ENCODE measurements around the gene ASAP2.

ASAP2 gene

DNA sequence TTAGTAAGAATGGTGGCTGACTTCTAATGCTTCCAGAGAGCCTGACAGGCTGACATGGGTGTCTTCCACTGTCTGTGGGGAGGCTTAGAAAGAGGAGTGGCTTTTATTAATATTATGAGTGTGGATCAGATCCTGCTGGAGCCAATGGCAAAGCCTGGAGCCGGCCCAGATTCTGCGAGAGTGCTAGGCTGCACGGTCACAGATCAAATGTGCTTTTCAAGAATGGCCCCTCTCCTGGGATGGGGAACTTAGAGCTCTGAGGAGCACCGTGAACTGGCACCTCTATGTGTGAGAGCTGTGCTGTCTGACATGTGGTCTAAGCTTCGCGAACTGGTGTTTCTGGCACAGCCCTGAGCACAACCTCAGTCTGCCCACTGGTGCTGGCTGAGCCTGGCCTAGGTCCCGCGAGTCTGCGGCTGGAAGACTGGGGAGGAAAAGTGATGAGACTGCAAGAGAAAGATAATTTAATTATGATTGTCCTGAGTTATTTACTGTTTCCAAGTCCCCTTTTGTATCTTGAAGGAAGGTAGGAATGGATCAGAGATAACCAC lies 70.4 kb downstream of the ASAP2 start:
- Histone ChIP-seq H3K9me3 (no peaks in the 10 kb centered on the region), H3K4me1 (ENCODE audit: control insufficient read depth in 1 of 2, insufficient read depth in 1 of 2, low read depth in 1 of 2, low read length in 1 of 2) (no peaks in the 10 kb centered on the region), H3K4me3 (ENCODE audit: low read depth in 1 of 2, low read length in 1 of 2) (no peak overlapping the region), H3K27ac (no peak overlapping the region), H3K27me3 (no peaks in the 10 kb centered on the region), H3K36me3 (no peaks in the 10 kb centered on the region)
- TF ChIP-seq, protein P1, sequence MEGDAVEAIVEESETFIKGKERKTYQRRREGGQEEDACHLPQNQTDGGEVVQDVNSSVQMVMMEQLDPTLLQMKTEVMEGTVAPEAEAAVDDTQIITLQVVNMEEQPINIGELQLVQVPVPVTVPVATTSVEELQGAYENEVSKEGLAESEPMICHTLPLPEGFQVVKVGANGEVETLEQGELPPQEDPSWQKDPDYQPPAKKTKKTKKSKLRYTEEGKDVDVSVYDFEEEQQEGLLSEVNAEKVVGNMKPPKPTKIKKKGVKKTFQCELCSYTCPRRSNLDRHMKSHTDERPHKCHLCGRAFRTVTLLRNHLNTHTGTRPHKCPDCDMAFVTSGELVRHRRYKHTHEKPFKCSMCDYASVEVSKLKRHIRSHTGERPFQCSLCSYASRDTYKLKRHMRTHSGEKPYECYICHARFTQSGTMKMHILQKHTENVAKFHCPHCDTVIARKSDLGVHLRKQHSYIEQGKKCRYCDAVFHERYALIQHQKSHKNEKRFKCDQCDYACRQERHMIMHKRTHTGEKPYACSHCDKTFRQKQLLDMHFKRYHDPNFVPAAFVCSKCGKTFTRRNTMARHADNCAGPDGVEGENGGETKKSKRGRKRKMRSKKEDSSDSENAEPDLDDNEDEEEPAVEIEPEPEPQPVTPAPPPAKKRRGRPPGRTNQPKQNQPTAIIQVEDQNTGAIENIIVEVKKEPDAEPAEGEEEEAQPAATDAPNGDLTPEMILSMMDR (IDR thresholded peaks at IDR 0.05) = no peak

- Histone ChIP-seq H3K4me3 (ENCODE audit: low read depth in 1 of 2, low read length in 1 of 2) (no peak overlapping the region), H3K27me3 (no peaks in the 10 kb centered on the region), H3K4me1 (ENCODE audit: control insufficient read depth in 1 of 2, insufficient read depth in 1 of 2, low read depth in 1 of 2, low read length in 1 of 2) (no peaks in the 10 kb centered on the region), H3K9me3 (no peaks in the 10 kb centered on the region), H3K27ac (no peak overlapping the region), H3K36me3 (no peaks in the 10 kb centered on the region)
- TF ChIP-seq, protein P1 (IDR thresholded peaks at IDR 0.05) = no peak
Measured at GRCh38 chr2:9278439-9278838, 71.8 kb downstream of the ASAP2 start.

DNA sequence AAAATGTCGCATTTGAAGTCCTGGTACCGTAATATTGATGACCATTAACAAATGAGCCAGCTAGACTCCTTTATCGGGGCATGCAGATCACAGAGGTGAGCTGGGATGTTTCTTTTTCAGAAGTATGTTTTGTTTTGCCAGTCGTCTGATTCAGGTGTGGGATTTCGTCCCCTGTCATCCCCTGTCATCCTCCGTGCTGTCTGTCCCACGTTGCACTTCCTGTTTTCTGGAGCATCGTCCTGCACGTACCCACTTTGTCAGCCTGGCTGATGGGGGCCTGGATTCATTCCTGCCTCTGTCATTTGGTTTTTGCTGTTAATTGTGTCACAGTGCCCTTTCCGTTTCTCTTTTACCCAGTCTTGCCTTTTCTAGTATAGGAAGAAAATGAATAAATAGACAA lies 72.8 kb downstream of the ASAP2 start:
- H3K27ac ChIP-seq = no peak overlapping the region
- no peaks in the 10 kb centered on the region for H3K36me3 ChIP-seq
- no peaks in the 10 kb centered on the region for H3K4me1 ChIP-seq (ENCODE audit: control insufficient read depth in 1 of 2, insufficient read depth in 1 of 2, low read depth in 1 of 2, low read length in 1 of 2)
- no peak overlapping the region for H3K4me3 ChIP-seq (ENCODE audit: low read depth in 1 of 2, low read length in 1 of 2)
- no peaks in the 10 kb centered on the region for H3K9me3 ChIP-seq
- no peaks in the 10 kb centered on the region for H3K27me3 ChIP-seq
- TF ChIP-seq, protein P1 (IDR thresholded peaks at IDR 0.05) = no peak

- TF ChIP-seq, protein P1 (IDR thresholded peaks at IDR 0.05) = no peak
- Histone ChIP-seq H3K9me3 (no peaks in the 10 kb centered on the region), H3K27ac (no peak overlapping the region), H3K36me3 (no peaks in the 10 kb centered on the region), H3K4me3 (ENCODE audit: low read depth in 1 of 2, low read length in 1 of 2) (no peak overlapping the region), H3K4me1 (ENCODE audit: control insufficient read depth in 1 of 2, insufficient read depth in 1 of 2, low read depth in 1 of 2, low read length in 1 of 2) (no peaks in the 10 kb centered on the region), H3K27me3 (no peaks in the 10 kb centered on the region)
Measured at GRCh38 chr2:9280224-9280623, 73.6 kb downstream of the ASAP2 start.

DNA sequence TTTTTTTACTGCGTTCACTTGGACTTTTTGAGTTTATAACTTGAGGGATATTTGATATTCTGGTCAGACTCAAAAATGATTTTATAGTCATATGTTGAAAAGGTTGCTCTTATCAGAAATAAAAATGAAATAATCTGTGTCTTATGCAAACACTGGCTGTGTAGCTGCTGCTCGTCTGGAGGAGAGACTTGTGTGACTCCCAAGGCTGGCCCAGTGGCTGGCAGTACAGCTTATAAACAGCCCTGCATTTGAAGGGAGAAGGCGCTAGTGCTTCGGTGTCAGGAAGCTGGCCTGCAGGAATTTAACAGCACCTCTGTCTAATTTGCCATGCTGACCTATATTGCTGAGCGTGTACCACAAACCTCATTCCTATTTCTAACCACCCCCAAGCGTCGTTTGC lies 74.5 kb downstream of the ASAP2 start:
- TF ChIP-seq, protein P1 (IDR thresholded peaks at IDR 0.05) = no peak
- H3K36me3 ChIP-seq = no peaks in the 10 kb centered on the region
- H3K9me3 ChIP-seq = no peaks in the 10 kb centered on the region
- no peak overlapping the region for H3K27ac ChIP-seq
- no peaks in the 10 kb centered on the region for H3K27me3 ChIP-seq
- H3K4me3 ChIP-seq (ENCODE audit: low read depth in 1 of 2, low read length in 1 of 2) = no peak overlapping the region
- no peaks in the 10 kb centered on the region for H3K4me1 ChIP-seq (ENCODE audit: control insufficient read depth in 1 of 2, insufficient read depth in 1 of 2, low read depth in 1 of 2, low read length in 1 of 2)
